HG02763 (cell line): Measurements from ENCODE around the gene DAP.
"Not testable (repeated sequence)": the region's sequence is repeated elsewhere in the genome, so short reads cannot be mapped to it uniquely, and the experiment has no call there.

Experiments
- ATAC-seq: cut with Tn5 transposase; IDR thresholded peaks from one replicate; pipeline ENCODE4 v1.9.1; 2021; ENCODE audit warnings: mild to moderate bottlenecking, moderate library complexity; ENCODE audit not compliant: unreplicated experiment

Gene DAP, protein sequence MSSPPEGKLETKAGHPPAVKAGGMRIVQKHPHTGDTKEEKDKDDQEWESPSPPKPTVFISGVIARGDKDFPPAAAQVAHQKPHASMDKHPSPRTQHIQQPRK

GRCh38 chr5:10761185-10761932, at the start of gene DAP:
DAP (minus strand) TSS chr5:10761234; CDS start chr5:10761068, 166 bp downstream.
- peak; percentile 81 for ATAC-seq

GRCh38 chr5:10808347-10809226, 47.6 kb upstream of the DAP start:
- no peak for ATAC-seq

DNA sequence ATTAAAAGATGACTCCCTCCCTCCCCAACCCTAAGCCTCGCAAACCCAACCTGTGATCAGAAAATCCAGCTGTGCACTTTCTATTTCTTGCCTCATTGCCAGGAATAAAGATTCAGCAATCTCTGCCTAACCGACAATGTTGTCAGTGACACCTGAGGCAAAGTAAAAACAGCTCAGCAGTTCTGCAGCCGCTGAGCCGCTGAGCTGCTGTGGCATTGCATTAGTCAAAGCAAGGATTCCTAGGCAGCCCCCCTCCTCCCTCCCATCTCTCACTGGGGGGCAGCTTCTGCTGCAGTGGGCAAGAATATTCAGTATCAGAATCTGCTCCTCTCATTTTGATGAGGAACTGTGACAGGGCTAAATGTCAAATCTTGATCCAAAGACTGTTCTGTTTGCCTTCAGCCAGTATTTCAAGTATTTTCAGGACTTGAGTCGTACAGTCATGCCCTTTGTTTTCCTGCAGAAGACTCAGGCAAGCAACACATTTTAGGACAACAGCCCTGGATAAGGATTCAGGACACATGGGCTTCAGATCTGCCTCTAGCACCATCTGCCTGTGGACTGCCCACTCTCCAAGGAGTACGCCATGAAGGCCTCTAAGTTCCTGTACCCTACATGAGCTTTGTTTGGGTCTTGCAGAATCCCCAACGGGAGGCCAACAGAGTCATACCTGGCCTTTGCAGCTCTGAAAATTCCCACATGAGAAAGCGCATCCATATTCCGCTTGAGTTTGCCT, 41.1 kb upstream of the DAP start:
- no peak for ATAC-seq

GRCh38 chr5:10800852-10801251, 39.8 kb upstream of the DAP start:
- no peak for ATAC-seq

DNA sequence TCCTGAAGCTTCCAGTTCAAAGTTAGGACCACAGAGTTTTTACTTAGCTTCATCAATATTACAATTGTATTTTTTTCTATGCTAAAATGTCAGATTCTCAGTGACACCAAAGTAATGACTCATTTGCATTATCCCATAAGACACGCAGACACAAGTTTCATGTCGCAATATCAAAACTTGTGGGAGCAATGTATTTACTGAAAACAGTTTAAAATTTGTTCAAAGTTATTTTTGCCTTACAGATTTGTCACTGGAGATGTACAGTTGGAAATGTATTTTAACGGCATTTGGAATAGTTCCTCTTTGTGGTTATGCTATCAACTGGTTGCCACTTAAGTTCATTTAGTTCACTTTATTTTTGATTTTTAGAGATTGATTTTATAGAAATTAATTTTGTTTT, 36.2 kb upstream of the DAP start:
- ATAC-seq, result no peak

DNA sequence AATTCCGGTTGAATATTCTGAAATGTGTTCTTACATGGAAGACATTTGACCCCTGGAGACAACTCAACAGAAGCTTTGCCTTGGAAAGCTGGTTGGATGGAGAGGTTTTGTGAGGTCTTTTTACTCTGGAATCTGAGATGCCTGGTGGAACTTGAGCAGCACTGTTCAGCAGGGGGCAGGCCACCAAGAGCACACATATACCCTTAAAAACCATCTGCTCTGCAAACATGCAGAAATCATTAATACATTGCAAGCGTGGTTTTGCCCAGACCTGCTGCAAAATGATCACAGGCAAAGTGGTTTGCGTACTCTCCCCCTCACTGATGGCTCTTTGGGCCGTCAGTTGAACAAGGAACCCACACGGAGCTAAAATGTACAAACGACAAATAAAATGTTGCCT, 32.8 kb upstream of the DAP start:
- no peak for ATAC-seq

- no peak for ATAC-seq
These were observed 31.3 kb upstream of the DAP start for GRCh38 chr5:10792336-10792735.

GRCh38 chr5:10789726-10790125, 28.7 kb upstream of the DAP start:
- no peak for ATAC-seq

DNA sequence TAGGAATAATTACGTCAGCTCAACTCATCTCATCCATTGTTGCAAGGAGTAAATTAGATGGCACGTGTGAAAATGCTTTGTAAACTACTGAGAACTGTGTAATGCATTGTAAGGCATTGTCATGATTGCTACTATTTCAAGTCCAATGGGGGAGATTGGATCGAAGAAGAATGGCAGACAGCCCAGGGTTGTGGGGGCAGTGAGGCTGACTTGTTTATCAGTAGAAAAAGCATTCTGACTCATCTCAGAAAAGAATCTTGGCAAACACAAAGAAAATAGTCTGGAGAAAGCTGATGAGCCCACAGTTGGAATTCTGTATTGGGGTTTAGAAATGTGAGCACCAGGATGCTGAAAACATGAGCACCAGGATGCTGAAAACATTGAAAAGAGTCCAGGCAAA, 28.0 kb upstream of the DAP start:
- ATAC-seq, result no peak

GRCh38 chr5:10788358-10788757, 27.3 kb upstream of the DAP start:
- ATAC-seq, result no peak

DNA sequence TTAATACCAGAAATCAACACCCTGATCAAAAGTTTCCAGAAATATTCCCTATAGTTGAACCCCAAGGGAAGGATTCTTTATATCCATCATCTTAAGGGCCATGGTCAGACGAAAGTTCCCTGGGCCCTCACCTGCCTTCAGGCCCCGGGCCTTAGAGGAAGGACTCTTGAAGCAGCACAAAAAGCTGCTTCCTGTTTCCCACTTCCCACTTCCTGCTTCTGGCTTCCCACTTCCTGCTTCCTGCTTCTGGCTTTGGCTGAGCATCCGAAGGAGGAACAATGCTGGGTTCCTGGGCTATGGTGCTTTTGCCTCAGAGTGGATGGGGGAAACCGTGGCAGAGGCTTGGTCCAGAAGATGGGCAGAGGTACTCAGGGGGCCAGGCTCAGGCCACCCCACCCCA, 25.8 kb upstream of the DAP start:
- ATAC-seq, result no peak

DNA sequence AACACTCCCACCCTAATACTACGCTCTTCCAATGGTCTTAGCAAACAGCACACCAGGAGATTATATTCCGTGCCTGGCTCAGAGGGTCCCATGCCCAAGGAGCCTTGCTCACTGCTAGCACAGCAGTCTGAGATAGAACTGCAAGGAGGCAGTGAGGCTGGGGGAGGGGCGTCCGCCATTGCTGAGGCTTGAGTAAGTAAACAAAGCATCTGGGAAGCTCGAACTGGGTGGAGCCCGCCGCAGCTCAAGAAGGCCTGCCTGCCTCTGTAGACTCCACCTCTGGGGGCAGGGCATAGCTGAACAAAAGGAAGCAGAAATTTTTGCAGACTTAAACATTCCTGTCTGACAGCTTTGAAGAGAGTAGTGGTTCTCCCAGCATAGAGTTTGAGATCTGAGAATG, 19.2 kb upstream of the DAP start:
- not testable (repeated sequence) for ATAC-seq

- ATAC-seq, result no peak
These were observed 18.6 kb upstream of the DAP start for GRCh38 chr5:10779592-10779991.

- no peak for ATAC-seq
These were observed 17.3 kb upstream of the DAP start for GRCh38 chr5:10778179-10778910.

DNA sequence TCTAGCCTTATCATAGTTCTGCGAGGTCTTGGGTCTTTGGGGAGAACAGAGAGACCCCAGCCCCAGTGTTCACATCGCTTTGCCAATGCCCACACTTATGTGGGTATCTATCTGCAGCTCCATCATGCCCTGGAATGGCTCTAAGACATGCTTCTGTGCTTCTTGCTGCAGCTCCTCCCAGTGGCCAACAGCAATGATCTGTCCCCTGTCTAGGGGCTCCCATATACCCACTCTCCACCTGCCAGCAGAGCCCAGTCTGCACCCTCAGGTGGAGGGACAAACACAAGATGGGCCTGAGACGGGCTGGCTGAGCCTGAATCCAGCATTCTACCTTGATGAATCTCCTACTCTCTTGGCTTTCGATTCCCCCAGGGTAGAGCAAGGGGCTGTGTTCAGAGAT, 14.6 kb upstream of the DAP start:
- ATAC-seq, result no peak

GRCh38 chr5:10772901-10773585, 12.0 kb upstream of the DAP start:
- no peak for ATAC-seq

DNA sequence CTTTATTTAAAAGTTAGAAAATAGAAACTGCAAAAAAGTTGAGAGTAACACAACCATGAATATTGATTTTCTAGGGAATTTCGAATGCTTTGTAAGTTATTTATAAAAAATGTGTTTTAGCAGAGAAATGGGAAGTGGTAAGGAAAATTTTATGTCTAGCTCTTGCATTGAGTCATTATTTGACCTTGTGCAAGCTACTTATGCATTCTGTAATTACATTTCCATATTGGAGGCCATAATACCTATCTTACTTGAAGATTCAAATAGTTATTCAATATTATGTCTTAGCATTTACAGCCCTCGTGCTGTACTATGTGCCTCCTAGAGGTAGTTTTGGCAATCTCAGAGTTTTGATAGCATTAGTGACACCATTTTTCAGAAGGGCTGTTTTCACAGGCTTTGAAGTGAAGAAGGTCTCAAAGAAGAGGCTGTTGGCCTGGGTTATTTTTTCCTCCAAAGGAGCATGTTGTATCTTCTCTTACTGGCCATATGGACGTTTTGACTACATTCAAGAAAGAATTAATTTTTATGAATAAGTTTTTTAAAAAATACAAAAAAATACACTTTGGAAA, 7.4 kb upstream of the DAP start:
- ATAC-seq, result no peak

DNA sequence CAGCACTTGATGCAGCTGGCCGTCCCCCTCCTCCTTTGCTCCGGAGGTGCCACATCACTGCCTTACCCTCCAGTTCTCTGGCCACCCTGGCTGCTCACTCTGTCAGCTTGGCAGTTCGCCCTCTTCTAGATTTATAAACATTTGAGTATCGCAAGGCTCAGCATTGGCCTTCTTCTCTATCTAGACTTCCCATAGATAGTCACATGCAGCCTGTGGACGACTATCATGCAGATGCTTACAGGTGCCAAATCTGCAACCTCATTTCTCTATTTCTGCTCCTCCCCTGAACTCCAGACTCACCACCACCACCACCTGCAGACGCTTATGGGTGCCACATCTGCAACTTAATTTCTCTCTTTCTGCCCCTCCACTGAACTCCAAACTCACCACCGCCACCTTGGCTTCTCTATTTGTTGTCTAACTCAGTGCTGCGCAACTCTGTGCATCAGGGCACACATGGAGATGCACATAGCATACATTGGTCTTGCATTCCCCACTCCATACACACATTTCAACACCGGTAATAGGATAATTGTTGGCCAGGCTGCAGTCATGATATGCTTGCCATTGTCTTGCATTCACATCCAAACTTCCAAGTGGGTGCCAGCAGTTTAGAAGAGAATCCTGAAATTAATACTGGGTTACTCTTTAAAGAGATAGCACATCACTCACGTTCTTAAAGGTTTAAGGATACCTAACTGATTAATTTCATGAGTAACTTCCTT, 1.9 kb upstream of the DAP start:
- ATAC-seq, result no peak
